Caki2 (cell line): ENCODE results near the gene FAM114A1. TPM values are rescaled to one million over a fixed set of nuclear protein-coding genes. Genes with fewer than 3 reads are reported as not detected.
A peak's percentile ranks its signal among the peaks of the same experiment; 100 is the strongest.
"Not testable (repeated sequence)": the region's sequence is repeated elsewhere in the genome, so short reads cannot be mapped to it uniquely, and the experiment has no call there.

Experiments used
- DNase-seq: peaks from one replicate; pipeline ENCODE4 v3.0.0-alpha.2; 2015; ENCODE audit warnings: low read depth
- in situ Hi-C: cut with HindIII; loops from 2 replicates; pipeline ENCODE4 v1.10.0; 2016; ENCODE audit warnings: low sequenced_read_pairs, low pct_unique_long_range_greater_than_20kb, mixed read lengths
- total RNA-seq: library from RNA; depleted of rRNA; stranded (reverse); fragments of >200 nt; shearing (Covaris generic); gene quantifications from 2 replicates; pipeline ENCODE4 v1.2.3, GENCODE V29; 2014; ENCODE audit warnings: low replicate concordance

Gene FAM114A1
- total RNA-seq, 1 experiment from 2014 or later: 79.7 TPM

DNA sequence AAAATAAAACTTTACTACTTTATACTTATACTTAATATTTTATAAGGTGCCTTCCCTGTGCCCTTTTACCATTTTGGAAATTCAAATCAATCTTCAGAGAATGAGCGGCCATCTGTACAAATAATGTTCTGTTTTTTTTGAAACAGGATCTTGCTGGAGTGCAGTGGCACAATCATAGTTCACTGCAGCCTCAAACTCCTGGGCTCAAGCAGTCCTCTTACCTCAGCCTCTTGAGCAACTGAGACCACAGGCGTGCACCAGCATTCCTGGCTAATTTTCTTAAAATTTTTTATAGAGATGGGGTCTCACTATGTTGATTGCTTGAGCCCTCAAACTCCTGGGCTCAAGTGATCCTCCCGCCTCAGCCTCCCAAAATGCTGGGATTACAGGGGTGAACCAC lies 53.5 kb downstream of the FAM114A1 start:
- DNase-seq: no peak
- in situ Hi-C loops: no loop called here

DNA sequence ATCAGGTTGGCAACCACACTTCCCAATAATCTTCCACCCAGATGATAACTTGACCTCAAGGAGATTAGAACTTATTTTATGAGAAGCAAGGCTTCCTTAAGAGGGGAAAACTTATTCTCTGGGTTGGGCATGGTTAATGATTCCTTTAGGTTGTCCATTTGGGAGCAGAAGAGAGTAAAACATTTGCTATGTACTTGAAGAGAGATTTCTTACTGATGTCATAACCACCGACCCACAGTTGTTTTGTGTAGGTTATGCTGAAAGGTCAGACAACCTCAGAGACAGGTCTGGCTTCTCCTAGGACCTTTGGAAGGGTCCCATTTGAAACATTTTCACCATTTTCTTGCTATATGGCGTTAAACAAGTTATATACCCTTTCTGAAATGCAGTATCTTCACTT lies 56.1 kb downstream of the FAM114A1 start:
- peak; percentile 30 for DNase-seq
- in situ Hi-C loops: no loop called here

DNA sequence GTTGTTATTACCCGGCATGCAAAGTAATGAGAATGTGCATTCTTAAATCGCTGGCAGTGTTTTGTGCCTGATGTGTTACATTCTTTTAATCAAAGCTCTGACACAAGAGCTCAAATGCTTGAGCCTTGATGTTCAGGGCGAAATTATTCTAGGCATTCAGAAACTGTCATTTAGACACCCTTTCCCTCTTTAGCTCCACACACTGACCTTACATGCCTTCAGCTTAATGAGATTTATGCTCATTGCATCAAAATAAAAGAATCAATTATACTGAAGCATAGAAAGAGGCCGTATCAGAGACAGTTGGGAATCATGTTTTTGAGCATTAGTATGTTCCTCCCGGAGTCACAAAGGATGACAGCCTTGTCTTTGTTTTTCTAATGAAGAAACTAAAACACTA lies 56.7 kb downstream of the FAM114A1 start:
- in situ Hi-C loops: no loop called here
- DNase-seq: no peak

DNA sequence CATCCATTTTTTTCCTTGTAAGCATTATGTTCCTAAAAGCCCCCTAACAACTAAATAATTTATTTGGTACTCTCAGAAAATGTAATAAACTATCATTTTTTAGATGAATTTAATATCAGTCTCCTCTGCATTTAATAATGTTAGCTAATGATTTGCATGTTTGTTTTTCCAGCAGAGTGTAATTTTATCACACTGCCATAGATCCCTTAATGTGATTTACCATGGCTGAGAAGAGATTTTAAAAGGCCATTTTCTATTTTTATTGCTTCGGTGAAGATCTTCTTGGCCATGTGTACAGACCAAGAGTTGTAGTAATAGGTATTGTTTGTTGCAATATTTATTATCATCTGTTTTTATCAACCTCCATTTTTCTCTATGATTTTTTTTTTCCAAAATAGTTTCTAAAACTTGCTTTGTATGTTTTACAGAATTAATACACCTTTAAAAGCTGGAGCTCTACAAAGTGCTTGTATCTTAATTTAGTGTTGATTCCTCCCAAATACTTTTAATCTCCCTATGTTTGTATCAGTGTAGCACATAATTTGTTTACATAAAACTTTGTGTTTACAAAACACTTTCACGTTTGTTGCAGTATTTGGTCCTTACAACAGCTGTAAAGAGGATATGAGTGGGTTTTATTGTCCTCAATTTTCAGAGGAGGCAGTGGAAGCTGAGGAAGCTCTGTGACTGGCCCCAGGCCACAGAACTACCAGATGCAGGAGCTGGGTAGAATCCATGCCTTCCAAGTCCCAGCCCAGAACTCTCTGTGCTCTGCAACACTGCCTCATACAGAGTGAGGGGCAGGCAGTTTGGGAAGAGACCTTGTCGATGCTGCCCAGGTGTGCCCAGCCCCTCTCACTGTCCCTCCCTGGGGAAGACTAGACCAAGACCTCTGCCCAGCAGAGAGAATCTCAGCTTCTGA lies 58.1 kb downstream of the FAM114A1 start:
- in situ Hi-C loops: no loop called here

DNA sequence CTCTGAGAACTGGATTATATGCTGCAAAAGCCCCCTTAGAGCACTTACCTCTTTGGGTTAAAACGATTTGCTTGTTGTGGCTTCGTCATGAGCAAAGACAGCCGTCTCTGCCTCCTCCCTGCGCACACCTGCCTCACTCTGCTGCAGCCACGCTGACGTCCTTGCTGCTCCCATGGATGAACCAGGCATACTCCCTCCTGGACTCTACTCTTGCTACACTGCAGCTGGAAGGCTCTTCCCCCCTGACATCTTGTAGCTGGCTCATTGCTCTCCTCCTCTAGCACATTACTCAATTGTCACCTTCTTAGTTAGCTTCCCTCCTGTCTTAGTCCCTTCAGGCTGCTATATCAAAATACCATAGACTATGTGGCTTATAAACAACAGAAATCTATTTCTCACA lies 59.3 kb downstream of the FAM114A1 start:
- in situ Hi-C loops: no loop called here

More for the DNA sequence above, 58.1 kb downstream of the FAM114A1 start:
- no peak for DNase-seq

DNA sequence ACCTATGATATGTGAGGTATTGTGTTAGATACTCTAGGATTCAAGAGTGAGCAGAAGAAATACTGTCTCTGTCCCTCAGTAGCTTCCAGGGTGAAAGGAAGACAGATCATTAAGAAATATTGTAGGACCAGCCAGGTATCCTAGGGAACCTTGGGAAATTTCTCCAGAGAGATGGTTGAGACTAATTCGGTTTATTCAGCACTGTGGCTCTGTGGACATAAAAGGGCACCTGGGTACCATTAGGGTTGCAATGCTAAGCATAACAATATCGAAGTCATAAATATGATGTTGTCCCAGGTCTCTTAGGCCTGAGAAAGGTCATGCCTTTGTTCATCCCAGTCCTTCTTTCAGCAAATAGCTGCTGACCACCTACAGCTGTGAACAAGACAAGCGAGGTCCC lies 61.0 kb downstream of the FAM114A1 start:
- DNase-seq: no peak
- in situ Hi-C loops: no loop called here

More for the DNA sequence above, 59.3 kb downstream of the FAM114A1 start:
- DNase-seq: no peak

DNA sequence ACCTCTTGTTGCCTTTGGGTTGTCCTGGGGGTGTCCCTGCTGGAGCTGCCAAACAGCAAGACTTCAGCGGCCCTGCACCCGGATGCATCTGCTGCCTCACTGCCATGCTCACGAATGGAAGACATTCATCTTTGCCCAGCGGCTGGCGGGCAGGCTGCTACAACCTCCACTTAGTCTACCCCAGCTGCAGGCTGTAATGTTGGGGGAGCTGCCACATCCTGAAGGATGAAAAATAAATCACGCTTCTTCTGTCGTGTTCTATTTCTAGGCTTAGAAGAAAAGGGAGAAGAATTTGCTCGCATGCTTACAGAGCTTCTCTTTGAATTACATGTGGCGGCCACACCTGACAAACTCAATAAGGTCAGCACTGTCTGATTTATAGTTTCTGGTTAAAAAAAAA lies 61.4 kb downstream of the FAM114A1 start:
- no peak for DNase-seq
- in situ Hi-C loops: no loop called here

DNA sequence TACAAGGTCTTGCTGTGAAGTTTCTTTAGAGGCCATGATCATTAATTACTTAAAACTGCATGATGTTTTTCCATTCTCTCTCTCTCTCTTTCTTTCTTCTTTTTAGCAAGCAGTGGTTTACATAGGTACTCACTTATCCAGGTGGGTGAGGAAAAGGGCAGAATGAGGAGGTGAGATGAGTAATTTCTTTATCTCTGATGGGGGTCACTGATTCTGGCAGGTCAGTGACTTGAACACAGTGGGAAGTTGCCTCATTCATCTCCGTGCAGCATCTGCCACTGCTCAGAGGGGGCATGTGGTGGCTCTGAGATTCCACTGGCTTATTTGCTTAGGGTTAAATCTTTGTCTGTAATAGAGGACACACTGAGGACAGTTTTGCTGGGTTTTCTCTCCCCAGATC lies 62.6 kb downstream of the FAM114A1 start:
- peak; percentile 26 for DNase-seq
- in situ Hi-C loops: no loop called here

DNA sequence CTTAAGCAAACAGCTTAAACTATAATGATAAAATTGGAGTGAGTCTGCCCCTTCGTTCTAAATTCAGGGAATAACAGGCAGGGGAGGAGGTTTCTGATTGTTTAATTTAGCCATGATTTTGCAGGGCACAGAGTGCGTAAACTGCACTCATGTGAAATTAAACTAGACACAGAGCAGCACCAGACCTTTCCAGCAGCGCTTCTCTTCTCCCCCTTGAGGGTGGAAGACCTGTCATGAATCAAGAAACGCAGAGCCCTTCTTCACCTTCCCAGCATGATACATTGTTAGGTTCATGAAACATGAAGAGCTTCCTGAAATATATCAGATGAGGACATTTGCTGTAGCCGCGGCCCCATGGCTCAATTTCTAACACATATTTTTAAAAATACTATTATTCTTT lies 63.1 kb downstream of the FAM114A1 start:
- in situ Hi-C loops: no loop called here
- no peak for DNase-seq

DNA sequence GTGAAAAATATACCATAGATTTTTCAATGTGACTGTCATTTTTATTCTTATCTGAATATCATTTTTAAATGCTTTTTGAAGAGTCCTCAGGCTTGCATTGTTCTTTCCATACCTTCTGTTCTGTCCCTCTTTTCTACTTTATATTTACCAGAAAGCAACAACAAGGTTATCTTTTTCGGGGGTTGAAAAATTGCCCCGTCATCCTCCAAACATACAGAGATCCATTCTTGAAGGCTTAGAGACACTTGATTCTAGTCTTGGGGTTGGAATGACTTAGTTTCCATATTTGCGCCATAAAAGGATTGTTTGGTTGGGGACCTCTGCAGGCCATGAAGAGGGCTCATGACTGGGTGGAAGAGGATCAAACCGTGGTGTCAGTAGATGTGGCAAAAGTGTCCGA lies 63.5 kb downstream of the FAM114A1 start:
- in situ Hi-C loops: no loop called here

DNA sequence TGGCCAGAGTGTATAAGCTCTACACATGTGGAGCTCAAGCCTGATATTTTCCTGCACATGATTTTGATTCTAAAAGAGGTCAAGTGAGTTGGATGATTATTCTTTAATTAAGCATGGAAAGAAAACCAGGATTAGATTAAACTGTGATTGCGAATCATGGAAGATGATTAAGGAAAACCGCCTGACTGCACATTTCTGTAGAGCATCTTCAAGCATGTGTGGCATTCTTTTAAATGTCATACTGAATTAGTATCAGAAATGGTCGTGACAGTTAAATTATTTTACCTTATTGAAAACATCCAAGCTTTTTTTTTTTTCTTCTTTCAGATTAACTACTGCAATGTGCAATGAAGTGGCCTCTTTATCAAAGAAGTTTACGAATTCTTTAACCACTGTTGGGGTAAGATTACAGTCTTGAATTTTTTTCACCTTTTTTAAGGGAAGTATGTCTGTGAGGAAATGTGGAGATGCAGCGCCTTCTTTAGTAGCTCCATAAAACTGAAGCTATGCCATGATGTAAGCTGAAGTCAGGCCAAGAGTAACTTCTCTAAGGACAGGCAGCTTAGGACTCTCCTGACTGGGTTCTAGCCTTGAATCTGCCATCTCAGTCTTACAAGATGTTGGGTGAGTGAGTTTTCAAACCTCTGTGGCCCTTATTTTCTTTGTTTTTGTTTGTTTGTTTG lies 67.9 kb downstream of the FAM114A1 start:
- in situ Hi-C loops: no loop called here
- DNase-seq: no peak

More for the DNA sequence above, 63.5 kb downstream of the FAM114A1 start:
- no peak for DNase-seq

DNA sequence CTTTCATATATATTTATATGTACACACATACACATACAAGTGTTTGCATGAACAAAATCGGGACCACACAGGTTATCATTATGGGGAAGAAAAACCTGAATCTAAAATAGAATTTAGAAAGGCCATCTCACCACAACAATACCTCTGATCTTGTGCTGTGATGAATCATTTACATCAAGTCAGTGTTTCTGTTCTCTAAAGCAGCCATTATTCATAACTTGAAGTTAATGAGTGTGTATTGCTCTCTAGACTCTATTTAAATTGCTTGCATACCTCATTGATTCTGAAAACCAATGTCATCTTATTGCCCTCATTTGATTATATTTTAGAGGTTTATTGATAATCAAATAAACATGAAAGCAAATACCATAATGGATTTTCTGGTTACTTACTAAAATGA lies 71.6 kb downstream of the FAM114A1 start:
- in situ Hi-C loops: no loop called here

DNA sequence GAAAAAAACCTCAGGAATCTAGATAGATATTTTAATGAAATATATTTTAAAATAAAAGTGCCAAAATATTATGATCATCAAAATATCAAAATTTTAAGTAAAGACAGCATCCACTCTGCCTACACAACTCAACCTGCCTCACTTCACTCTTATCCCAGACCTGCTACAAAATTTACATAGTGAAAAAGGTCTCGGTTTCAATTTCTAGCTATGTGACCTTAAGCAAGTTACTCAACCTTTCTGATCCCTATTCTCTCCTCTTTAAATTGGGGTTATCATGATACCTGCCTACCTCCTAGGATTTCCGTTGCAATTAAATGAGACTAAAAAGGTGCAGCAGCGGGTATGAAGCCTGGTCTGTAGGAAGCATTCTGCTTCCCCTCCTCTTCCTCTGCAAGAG lies 72.9 kb downstream of the FAM114A1 start:
- no peak for DNase-seq
- in situ Hi-C loops: no loop called here

More for the DNA sequence above, 71.6 kb downstream of the FAM114A1 start:
- DNase-seq: no peak

DNA sequence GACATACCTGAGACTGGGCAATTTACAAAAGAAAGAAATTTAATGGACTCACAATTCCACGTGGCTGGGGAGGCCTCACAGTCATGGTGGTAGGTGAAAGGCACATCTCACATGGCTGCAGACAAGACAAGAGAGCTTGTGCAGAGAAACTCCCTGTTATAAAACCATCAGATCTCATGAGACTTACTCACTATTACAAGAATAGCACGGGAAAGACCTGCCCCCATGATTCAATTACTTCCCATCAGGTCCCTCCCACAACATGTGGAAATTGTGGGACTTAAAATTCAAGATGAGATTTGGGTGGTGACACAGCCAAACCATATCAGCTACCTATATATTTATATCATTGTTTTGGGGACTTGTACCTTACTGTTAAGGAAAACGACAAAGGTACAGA lies 74.3 kb downstream of the FAM114A1 start:
- in situ Hi-C loops, DNase-seq: not testable (repeated sequence)

DNA sequence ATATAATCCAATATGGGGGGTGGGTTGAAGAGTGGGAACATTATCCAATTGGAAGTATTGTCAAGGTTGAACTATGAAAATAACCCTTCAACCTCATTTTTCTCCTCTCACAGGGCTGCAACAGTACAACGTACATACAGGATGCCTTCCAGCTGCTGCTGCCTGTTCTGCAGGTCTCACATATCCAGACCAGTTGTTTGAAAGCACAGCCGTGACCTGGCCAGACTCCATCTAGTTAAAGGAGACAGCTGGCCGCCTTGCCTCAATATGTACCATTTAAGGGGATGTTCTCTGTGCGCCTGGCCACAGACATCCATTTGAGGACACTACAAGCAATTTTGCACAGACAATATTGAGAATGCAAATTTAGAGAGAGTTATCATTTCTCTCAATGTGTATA lies 75.7 kb downstream of the FAM114A1 start:
- in situ Hi-C loops: no loop called here

DNA sequence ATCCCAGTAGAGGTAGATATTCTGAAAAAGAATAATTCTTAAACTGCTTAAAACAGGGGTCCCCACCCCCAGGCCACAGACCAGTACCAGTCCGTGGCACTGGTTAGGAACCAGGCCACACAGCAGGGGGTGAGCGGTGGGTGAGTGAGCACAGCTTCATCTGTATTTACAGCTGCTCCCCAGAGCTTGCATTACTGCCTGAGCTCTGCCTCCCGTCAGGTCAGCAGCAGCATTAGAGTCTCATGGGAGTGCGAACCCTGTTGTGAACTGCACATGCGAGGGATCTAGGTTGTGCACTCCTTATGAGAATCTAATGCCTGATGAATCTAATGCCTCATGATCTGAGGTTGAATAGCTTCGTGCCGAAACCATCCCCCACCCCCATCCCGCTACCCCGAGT lies 76.8 kb downstream of the FAM114A1 start:
- in situ Hi-C loops: no loop called here
- no peak for DNase-seq

More for the DNA sequence above, 75.7 kb downstream of the FAM114A1 start:
- no peak for DNase-seq

DNA sequence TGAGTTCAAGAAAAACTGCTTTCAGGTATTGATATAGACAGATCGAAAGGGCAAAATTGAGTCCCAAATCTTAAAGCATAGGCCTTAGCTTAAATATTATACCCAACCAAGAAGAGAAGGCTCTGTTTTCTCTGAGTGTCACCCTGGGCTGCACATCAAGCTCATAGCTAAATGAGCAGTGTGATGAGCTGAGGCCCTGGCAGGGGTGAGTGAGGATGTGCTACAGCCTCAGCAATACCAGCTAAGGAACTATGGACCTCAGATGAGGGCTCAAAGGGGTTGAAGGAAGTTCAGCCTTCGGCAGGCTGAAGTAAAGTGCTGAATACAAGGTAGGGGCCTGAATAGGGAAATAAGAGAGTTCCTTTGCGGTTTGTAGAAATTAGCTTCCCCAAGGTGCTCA lies 79.3 kb downstream of the FAM114A1 start:
- DNase-seq: no peak
- in situ Hi-C loops: no loop called here

DNA sequence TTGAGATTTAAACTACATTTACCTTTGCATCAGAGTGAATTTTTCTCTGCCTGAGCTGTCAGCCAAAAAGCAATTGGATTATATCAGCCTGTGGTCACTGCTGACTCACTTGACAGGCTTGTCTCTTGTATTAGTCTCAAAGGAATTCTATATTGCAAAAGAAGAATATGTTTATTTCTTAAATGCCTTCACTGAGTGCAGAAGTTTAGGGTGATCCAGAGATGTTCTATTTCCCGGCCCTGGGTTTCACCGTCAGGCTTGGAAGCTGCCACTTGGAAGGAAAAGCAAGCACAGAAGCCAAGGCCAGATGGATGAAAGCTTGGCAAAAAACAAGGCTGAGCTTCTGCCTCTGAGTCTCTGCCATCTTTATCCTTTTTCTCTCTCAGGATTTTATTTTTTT lies 80.9 kb downstream of the FAM114A1 start:
- in situ Hi-C loops: no loop called here

DNA sequence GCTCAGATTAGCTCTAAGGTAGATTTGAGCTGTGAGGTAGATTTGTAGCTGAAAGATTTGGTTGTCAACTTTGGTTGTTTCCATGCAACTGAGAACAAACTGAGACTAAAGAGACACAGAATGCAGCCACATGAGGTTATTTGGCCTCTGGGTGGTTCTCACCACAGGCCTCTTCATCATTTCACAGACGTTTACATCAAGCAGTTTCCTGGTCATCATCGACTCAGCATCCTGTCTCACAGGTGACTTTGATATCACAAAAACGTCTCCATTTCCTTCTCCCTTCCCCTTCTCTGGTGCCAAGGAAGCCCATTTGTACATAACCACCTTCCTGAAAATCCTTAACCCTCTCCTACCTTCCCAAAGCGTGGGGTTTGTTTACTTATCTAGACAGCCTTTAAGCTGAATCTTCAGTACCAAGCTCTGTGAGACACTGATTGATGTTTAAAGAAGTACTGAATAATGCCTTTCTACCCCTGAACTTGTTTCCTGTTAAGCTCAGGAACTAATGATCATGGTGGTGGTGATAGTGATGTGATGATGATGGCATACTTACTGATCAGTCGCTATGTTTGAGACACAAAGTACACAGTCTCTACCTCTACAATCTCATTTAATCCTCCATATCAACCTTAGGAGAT lies 81.9 kb downstream of the FAM114A1 start:
- DNase-seq: peak; percentile 41
- in situ Hi-C loops: no loop called here

More for the DNA sequence above, 80.9 kb downstream of the FAM114A1 start:
- peak; percentile 14 for DNase-seq
